Skeletal muscle cell (primary cell): ENCODE data around the gene PANX2.

Source experiments
- DNase-seq: peaks from one replicate; pipeline ENCODE4 v3.0.0-alpha.2; 2010; ENCODE audit warnings: low read depth
- H3K4me3 ChIP-seq: 2 replicates; pipeline ENCODE4 v1.5.1; 2011; ENCODE audit warnings: low read depth, mild to moderate bottlenecking, control low read depth, low read length, moderate library complexity

Gene PANX2

GRCh38 chr22:50220603-50221409, 50.3 kb downstream of the PANX2 start:
- DNase-seq, result no peak
- H3K4me3 ChIP-seq, result no peak overlapping the region

GRCh38 chr22:50221410-50222300, 51.1 kb downstream of the PANX2 start:
- H3K4me3 ChIP-seq, result no peak overlapping the region
- DNase-seq, result no peak

- DNase-seq, result no peak
Measured at GRCh38 chr22:50222508-50222907, 52.0 kb downstream of the PANX2 start.

GRCh38 chr22:50224071-50224470, 53.5 kb downstream of the PANX2 start:
- DNase-seq, result no peak
- H3K4me3 ChIP-seq, result no peak overlapping the region

More at GRCh38 chr22:50222508-50222907, 52.0 kb downstream of the PANX2 start:
- no peak overlapping the region for H3K4me3 ChIP-seq

- H3K4me3 ChIP-seq, result no peak overlapping the region
- DNase-seq, result no peak
Measured at GRCh38 chr22:50225200-50225969, 54.9 kb downstream of the PANX2 start.

- DNase-seq, result no peak
Measured at GRCh38 chr22:50226063-50226874, 55.7 kb downstream of the PANX2 start.

GRCh38 chr22:50226875-50227165, 56.3 kb downstream of the PANX2 start:
- no peak for DNase-seq
- no peak overlapping the region for H3K4me3 ChIP-seq

More at GRCh38 chr22:50226063-50226874, 55.7 kb downstream of the PANX2 start:
- no peak overlapping the region for H3K4me3 ChIP-seq

GRCh38 chr22:50227579-50228215, 57.2 kb downstream of the PANX2 start:
- no peak overlapping the region for H3K4me3 ChIP-seq
- no peak for DNase-seq

- no peak for DNase-seq
- no peak overlapping the region for H3K4me3 ChIP-seq
Measured at GRCh38 chr22:50228366-50228765, 57.8 kb downstream of the PANX2 start.

GRCh38 chr22:50229370-50229769, 58.8 kb downstream of the PANX2 start:
- DNase-seq, result no peak
- H3K4me3 ChIP-seq, result no peak overlapping the region
